Thyroid gland (tissue), 4 donors: Measurements from ENCODE around the gene DUOX1. TPM values are rescaled to one million over a fixed set of nuclear protein-coding genes. Genes with fewer than 3 reads are reported as not detected.

Experiments
- DNase-seq, 2 donors: peaks; one replicate each; pipeline ENCODE4 v3.0.0-alpha.2; 2019
- H3K27ac ChIP-seq, 3 donors: fragments of 200-600 bp; sonication (generic); 1 replicate in 2 of 3; 2 replicates in 1 of 3; pipeline ENCODE4 v1.5.1; 2016 to 2019; ENCODE audit warnings: mild to moderate bottlenecking in 1 of 3, moderate library complexity in 1 of 3
- H3K27me3 ChIP-seq: fragments of 200-600 bp; sonication (generic); one replicate; pipeline ENCODE4 v1.5.1; 2019
- H3K36me3 ChIP-seq, 2 donors: fragments of 200-600 bp; sonication (generic); one replicate each; pipeline ENCODE4 v1.5.1; 2016 to 2019
- H3K4me1 ChIP-seq, 2 donors: fragments of 200-600 bp; sonication (generic); one replicate each; pipeline ENCODE4 v1.5.1; 2017 to 2019
- H3K4me3 ChIP-seq, 3 donors: fragments of 200-600 bp; sonication (generic); replicated peaks in 1 of 3; 1 replicate in 2 of 3; 2 replicates in 1 of 3; pipeline ENCODE4 v1.5.1; 2016; ENCODE audit warnings: mild to moderate bottlenecking in 1 of 3
- H3K9me3 ChIP-seq: fragments of 200-600 bp; sonication (generic); one replicate; pipeline ENCODE4 v1.5.1; 2017
- POLR2A ChIP-seq, 2 donors: fragments of 450-650 bp; IDR thresholded peaks; one replicate each; pipeline ENCODE4 v1.6.1; 2017; ENCODE audit warnings: antibody characterized with exemption in 2 of 2, mild to moderate bottlenecking in 2 of 2, moderate library complexity in 1 of 2
- WGBS, 2 donors: methylation state at CpG; one replicate each; pipeline ENCODE4 v1.1.5; 2017; 5-methylcytosine and 5-hydroxymethylcytosine counted together
- intact Hi-C: fragments of 100-400 bp; cut with DNase I; formaldehyde crosslinking; loops from one replicate; pipeline ENCODE4 v1.15.1; 2023
- total RNA-seq, 4 donors: library from RNA; depleted of rRNA; stranded (reverse); fragments of >200 nt; gene quantifications; one replicate each; pipeline ENCODE4 v1.2.3, GENCODE V29; 2016
- TF ChIP-seq, protein P1 (sequence below), 6 experiments: fragments of 200-600 bp in 3 of 6; fragments of 450-650 bp in 3 of 6; sonication (generic) in 3 of 6; IDR thresholded peaks; one replicate each; pipeline ENCODE4 v1.5.1; 2016 to 2019; ENCODE audit warnings: antibody characterized with exemption in 6 of 6, mild to moderate bottlenecking in 2 of 6, inconsistent platforms in 1 of 6, moderate library complexity in 1 of 6

The DUOX1 gene
- total RNA-seq, 4 donors from 2014 or later = 132 to 313 (median 234) TPM

GRCh38 chr15:45169608-45170480, 40.0 kb downstream of the DUOX1 start:
- no peak for DNase-seq
- Histone ChIP-seq H3K9me3 (no peaks in the 10 kb centered on the region), H3K27me3 (no peaks in the 10 kb centered on the region), H3K4me1 (peaks cover 7 to 22% of the 10 kb centered on the region in 2 donors), H3K36me3 (no peaks in the 10 kb centered on the region), H3K4me3 (no peak overlapping the region), H3K27ac (no peak overlapping the region)
- TF ChIP-seq, protein P1, sequence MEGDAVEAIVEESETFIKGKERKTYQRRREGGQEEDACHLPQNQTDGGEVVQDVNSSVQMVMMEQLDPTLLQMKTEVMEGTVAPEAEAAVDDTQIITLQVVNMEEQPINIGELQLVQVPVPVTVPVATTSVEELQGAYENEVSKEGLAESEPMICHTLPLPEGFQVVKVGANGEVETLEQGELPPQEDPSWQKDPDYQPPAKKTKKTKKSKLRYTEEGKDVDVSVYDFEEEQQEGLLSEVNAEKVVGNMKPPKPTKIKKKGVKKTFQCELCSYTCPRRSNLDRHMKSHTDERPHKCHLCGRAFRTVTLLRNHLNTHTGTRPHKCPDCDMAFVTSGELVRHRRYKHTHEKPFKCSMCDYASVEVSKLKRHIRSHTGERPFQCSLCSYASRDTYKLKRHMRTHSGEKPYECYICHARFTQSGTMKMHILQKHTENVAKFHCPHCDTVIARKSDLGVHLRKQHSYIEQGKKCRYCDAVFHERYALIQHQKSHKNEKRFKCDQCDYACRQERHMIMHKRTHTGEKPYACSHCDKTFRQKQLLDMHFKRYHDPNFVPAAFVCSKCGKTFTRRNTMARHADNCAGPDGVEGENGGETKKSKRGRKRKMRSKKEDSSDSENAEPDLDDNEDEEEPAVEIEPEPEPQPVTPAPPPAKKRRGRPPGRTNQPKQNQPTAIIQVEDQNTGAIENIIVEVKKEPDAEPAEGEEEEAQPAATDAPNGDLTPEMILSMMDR (IDR thresholded peaks at IDR 0.05) = no peak
- TF ChIP-seq POLR2A (IDR thresholded peaks at IDR 0.05) = no peak
- intact Hi-C loops = no loop called here
- 81 to 89% methylated on average over 4 of the region's 4 CpGs for WGBS, 2 donors

GRCh38 chr15:45171912-45172311, 42.1 kb downstream of the DUOX1 start:
- H3K4me1 ChIP-seq = peaks cover 0 to 10% of the 10 kb centered on the region in 2 donors
- 94 to 98% methylated on average over 12 of the region's 12 CpGs for WGBS, 2 donors
- H3K27ac ChIP-seq = no peak overlapping the region
- H3K36me3 ChIP-seq = no peaks in the 10 kb centered on the region
- no peak for DNase-seq
- H3K9me3 ChIP-seq = no peaks in the 10 kb centered on the region
- H3K27me3 ChIP-seq = no peaks in the 10 kb centered on the region
- H3K4me3 ChIP-seq = no peak overlapping the region
- TF ChIP-seq, protein P1 (IDR thresholded peaks at IDR 0.05) = no peak
- no peak for TF ChIP-seq POLR2A (IDR thresholded peaks at IDR 0.05)
- intact Hi-C loops = no loop called here

DNA sequence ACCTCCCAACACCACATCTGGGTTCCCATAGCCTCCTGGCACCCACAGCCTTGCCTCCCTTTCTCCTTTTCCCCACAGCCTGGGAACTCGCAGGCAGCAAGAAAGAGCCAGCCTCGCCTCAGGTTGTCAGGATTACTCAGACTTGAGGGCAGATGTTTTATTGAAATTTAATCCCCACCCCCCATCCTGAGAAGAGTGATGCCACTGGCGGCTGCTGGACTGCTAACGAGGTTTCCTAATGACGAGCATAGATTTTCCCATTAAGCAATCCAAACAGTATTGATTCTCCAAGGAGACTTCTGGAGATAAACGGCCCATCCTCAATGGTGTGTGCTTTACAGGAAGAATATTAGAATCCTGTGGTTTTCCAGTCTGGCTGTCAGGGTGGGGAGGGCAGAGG, 44.3 kb downstream of the DUOX1 start:
- H3K36me3 ChIP-seq = no peaks in the 10 kb centered on the region

GRCh38 chr15:45174577-45174976, 44.8 kb downstream of the DUOX1 start:
- DNase-seq = no peak
- intact Hi-C loops = no loop called here
- Histone ChIP-seq H3K4me3 (no peak overlapping the region), H3K9me3 (no peaks in the 10 kb centered on the region), H3K27ac (no peak overlapping the region), H3K27me3 (no peaks in the 10 kb centered on the region), H3K4me1 (peaks cover 7 to 8% of the 10 kb centered on the region in 2 donors), H3K36me3 (no peaks in the 10 kb centered on the region)
- TF ChIP-seq, protein P1 (IDR thresholded peaks at IDR 0.05) = no peak
- TF ChIP-seq POLR2A (IDR thresholded peaks at IDR 0.05) = no peak
- WGBS, 2 donors = 90 to 98% methylated on average over 2 of the region's 2 CpGs

More for the DNA sequence above, 44.3 kb downstream of the DUOX1 start:
- Histone ChIP-seq H3K4me3 (no peak overlapping the region), H3K4me1 (peaks cover 2 to 3% of the 10 kb centered on the region in 2 donors), H3K27me3 (no peaks in the 10 kb centered on the region), H3K27ac (no peak overlapping the region), H3K9me3 (no peaks in the 10 kb centered on the region)
- no peak for TF ChIP-seq POLR2A (IDR thresholded peaks at IDR 0.05)
- TF ChIP-seq, protein P1 (IDR thresholded peaks at IDR 0.05) = no peak
- intact Hi-C loops = no loop called here
- WGBS, 2 donors = 90 to 91% methylated on average over 6 of the region's 6 CpGs
- DNase-seq = no peak

DNA sequence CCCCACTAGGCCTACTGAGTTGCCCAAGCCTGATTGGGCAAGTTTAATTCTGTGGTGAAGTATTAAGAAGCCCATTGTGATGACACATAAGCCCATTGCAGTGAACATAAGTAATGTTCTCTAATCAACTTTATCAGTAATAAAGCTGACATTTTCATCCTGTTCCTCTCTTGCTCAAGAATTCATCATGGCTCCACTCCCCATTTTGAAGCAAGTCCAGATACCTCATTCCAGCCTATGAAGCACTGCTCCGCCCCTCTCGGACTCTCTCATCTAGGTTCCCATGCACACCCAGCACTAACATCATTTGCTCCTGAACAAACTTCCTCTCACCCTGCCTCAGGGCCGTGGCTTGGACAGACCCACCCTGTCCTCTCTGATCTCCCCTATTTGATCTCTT, 47.5 kb downstream of the DUOX1 start:
- H3K36me3 ChIP-seq = no peaks in the 10 kb centered on the region
- intact Hi-C loops = no loop called here
- no peak for TF ChIP-seq POLR2A (IDR thresholded peaks at IDR 0.05)
- TF ChIP-seq, protein P1 (IDR thresholded peaks at IDR 0.05) = no peak
- H3K9me3 ChIP-seq = no peaks in the 10 kb centered on the region
- WGBS, 2 donors = 95 to 96% methylated on average over 3 of the region's 3 CpGs
- no peak overlapping the region for H3K27ac ChIP-seq
- peaks cover 14 to 16% of the 10 kb centered on the region in 2 donors for H3K4me1 ChIP-seq
- no peak for DNase-seq
- H3K4me3 ChIP-seq = no peak overlapping the region
- no peaks in the 10 kb centered on the region for H3K27me3 ChIP-seq
